HepG2 (cell line): ENCODE measurements around the gene FAHD1. TPM values are rescaled to one million over a fixed set of nuclear protein-coding genes. Genes with fewer than 3 reads are reported as not detected.
A peak's percentile ranks its signal among the peaks of the same experiment; 100 is the strongest.

ENCODE experiments used
- CREM ChIP-seq, 2 experiments: sonication (generic) in 1 of 2; formaldehyde crosslinking in 1 of 2; IDR thresholded peaks; 2 replicates each; pipeline versions ENCODE4 v1.4.0 to v1.6.1; 2016 to 2020; ENCODE audit warnings: antibody characterized with exemption in 1 of 2, mild to moderate bottlenecking in 1 of 2, missing genetic modification reagents in 1 of 2
- FOXA3 ChIP-seq: IDR thresholded peaks from 2 replicates; pipeline ENCODE4 v1.6.1; 2016; ENCODE audit warnings: missing genetic modification reagents, missing compliant biosample characterization
- GABPA ChIP-seq, 2 experiments: IDR thresholded peaks; 2 replicates each; pipeline ENCODE4 v1.6.1; 2011 to 2016; ENCODE audit warnings: low read depth in 2 of 2, low read length in 1 of 2, missing biosample characterization in 1 of 2, missing genetic modification characterization in 1 of 2
- GFI1 ChIP-seq: sonication (generic); formaldehyde crosslinking; IDR thresholded peaks from 2 replicates; pipeline ENCODE4 v1.5.0; 2020; ENCODE audit warnings: missing genetic modification reagents, mild to moderate bottlenecking, borderline replicate concordance
- KAT2B ChIP-seq: fragments of 150-350 bp; IDR thresholded peaks from 2 replicates; pipeline ENCODE4 v1.6.1; 2014; ENCODE audit warnings: low read depth, low read length, borderline replicate concordance
- KDM2A ChIP-seq: sonication (generic); formaldehyde crosslinking; IDR thresholded peaks from 2 replicates; pipeline ENCODE4 v1.4.0; 2020; ENCODE audit warnings: low read depth, missing genetic modification reagents, borderline replicate concordance
- KLF15 ChIP-seq: sonication (generic); formaldehyde crosslinking; IDR thresholded peaks from 2 replicates; pipeline ENCODE4 v1.8.1; 2023; ENCODE audit warnings: borderline replicate concordance, mild to moderate bottlenecking, inconsistent platforms, missing genetic modification reagents, mixed read lengths
- MED1 ChIP-seq: sonication (generic); formaldehyde crosslinking; IDR thresholded peaks from 2 replicates; pipeline ENCODE4 v1.4.0; 2020; ENCODE audit warnings: missing genetic modification reagents
- MED8 ChIP-seq: sonication (generic); formaldehyde crosslinking; IDR thresholded peaks from 2 replicates; pipeline ENCODE4 v1.8.1; 2023; ENCODE audit warnings: mild to moderate bottlenecking, missing genetic modification reagents; ENCODE audit not compliant: insufficient replicate concordance
- NCOA5 ChIP-seq: sonication (generic); formaldehyde crosslinking; IDR thresholded peaks from 2 replicates; pipeline ENCODE4 v1.4.0; 2020; ENCODE audit warnings: missing genetic modification reagents
- RORA ChIP-seq: sonication (generic); formaldehyde crosslinking; IDR thresholded peaks from 2 replicates; pipeline ENCODE4 v1.5.0; 2020; ENCODE audit warnings: mild to moderate bottlenecking, missing genetic modification reagents, moderate library complexity
- SAP130 ChIP-seq: IDR thresholded peaks from 2 replicates; pipeline ENCODE4 v1.6.1; 2016; ENCODE audit warnings: low read depth
- SKI ChIP-seq: fragments of 450-650 bp; IDR thresholded peaks from one replicate; pipeline ENCODE4 v1.6.1; 2018; ENCODE audit warnings: mild to moderate bottlenecking; ENCODE audit not compliant: partially characterized antibody
- SP5 ChIP-seq: IDR thresholded peaks from 2 replicates; pipeline ENCODE4 v1.6.1; 2016; ENCODE audit warnings: low read depth, borderline replicate concordance
- TEAD3 ChIP-seq: optimal IDR thresholded peaks from 2 replicates; pipeline ENCODE3; 2016; ENCODE audit warnings: borderline replicate concordance
- ZNF431 ChIP-seq: sonication (generic); formaldehyde crosslinking; IDR thresholded peaks from 2 replicates; pipeline ENCODE4 v1.9.0; 2022; ENCODE audit warnings: missing genetic modification reagents, low read depth, mild to moderate bottlenecking, borderline replicate concordance
- ZNF709 ChIP-seq: sonication (generic); formaldehyde crosslinking; IDR thresholded peaks from 2 replicates; pipeline ENCODE4 v1.5.0; 2020; ENCODE audit warnings: mild to moderate bottlenecking, missing genetic modification reagents
- ZNF776 ChIP-seq: sonication (generic); formaldehyde crosslinking; IDR thresholded peaks from 2 replicates; pipeline ENCODE4 v1.4.0; 2020; ENCODE audit warnings: mild to moderate bottlenecking, missing genetic modification reagents
- polyA plus RNA-seq, 8 experiments: library from polyadenylated mRNA; depleted of rRNA in 3 of 8; stranded (reverse) in 7 of 8; unstranded in 1 of 8; fragments of >200 nt; fragmentation: Illumina TruSeq in 4 of 8; extraction: Trizol in 4 of 8; gene quantifications; 2 replicates each; pipeline versions ENCODE4 v1.2.1 to v1.2.3, GENCODE V29; 2011 to 2016; ENCODE audit warnings: low read depth in 4 of 8, missing spikeins in 1 of 8, mixed read lengths in 1 of 8; ENCODE audit not compliant: insufficient read depth in 1 of 8
- total RNA-seq, 5 experiments: library from RNA; depleted of rRNA; stranded (reverse); fragments of >200 nt; fragmentation: Illumina TruSeq; extraction: Trizol; gene quantifications; 2 replicates each; pipeline ENCODE4 v1.2.3, GENCODE V29; 2016; ENCODE audit warnings: low read depth in 1 of 5
- TF ChIP-seq, protein P1 (sequence below): sonication (generic); formaldehyde crosslinking; IDR thresholded peaks from 2 replicates; pipeline ENCODE4 v1.9.0; 2021; ENCODE audit warnings: missing genetic modification reagents, mild to moderate bottlenecking, borderline replicate concordance
- TF ChIP-seq, protein P2 (sequence below): sonication (generic); formaldehyde crosslinking; IDR thresholded peaks from 2 replicates; pipeline ENCODE4 v1.4.0; 2020; ENCODE audit warnings: missing genetic modification reagents, low read depth, mild to moderate bottlenecking, borderline replicate concordance
- TF ChIP-seq, protein P3 (sequence below): IDR thresholded peaks from 2 replicates; pipeline ENCODE4 v1.6.1; 2016; ENCODE audit warnings: missing genetic modification reagents, missing compliant biosample characterization
- TF ChIP-seq, protein P4 (sequence below): sonication (generic); formaldehyde crosslinking; IDR thresholded peaks from 2 replicates; pipeline ENCODE4 v1.5.1; 2020; ENCODE audit warnings: missing genetic modification reagents, mild to moderate bottlenecking, borderline replicate concordance
- TF ChIP-seq, protein P5 (sequence below): IDR thresholded peaks from 2 replicates; pipeline ENCODE4 v1.6.1; 2016; ENCODE audit warnings: missing compliant biosample characterization, missing genetic modification reagents, borderline replicate concordance

The FAHD1 gene
- total and polyA plus RNA-seq, 2 of the 13 experiments (the other 11 are each of a cell fraction or from before 2014, with no cell fraction given) = 39.0 to 45.3 TPM

DNA sequence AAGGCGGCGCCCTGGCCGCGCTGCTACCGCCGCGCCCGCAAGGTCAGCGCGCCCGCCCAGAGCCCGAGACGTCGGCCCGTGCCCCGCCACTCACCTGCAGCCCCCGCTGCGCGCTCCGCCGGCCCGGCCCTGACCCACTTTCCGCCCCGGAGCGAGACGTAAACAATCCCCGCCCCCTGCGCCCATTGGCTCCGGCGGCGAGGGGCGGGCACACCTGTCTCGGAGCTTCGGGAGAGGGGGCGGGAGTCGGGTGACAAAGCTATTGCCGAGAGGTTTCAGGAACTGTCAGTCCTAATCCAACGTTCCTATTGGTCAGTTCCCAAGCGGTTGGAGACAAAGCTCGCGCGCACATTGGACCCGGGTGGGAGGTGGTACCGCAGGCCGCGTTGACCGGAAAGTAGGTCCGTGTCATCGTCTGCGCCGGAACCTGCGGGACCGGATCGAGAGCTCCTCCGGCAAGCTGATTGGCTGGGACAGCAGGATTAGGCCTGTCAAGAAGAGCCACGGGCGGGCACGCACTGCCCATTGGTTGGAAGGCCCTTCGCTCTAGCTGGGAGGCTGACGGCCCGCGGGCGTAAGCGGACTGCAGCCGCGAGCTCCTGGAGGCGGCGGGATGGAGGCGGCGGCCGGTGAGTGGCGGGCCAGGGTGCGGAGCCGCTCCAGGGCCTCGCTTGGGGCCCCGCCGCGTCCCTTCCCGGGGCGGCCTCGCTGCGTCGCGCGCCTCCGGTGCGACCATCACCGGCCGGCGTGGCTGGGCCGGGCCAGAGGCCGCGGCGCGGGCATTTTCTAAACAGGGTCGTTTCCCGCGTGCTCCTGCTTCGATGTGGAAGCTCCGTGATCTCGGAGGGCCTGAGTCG, 44.4 kb upstream of the FAHD1 start, which contains the start of the genes NUBP2 and SPSB3 (continued):
- TF ChIP-seq, protein P1, sequence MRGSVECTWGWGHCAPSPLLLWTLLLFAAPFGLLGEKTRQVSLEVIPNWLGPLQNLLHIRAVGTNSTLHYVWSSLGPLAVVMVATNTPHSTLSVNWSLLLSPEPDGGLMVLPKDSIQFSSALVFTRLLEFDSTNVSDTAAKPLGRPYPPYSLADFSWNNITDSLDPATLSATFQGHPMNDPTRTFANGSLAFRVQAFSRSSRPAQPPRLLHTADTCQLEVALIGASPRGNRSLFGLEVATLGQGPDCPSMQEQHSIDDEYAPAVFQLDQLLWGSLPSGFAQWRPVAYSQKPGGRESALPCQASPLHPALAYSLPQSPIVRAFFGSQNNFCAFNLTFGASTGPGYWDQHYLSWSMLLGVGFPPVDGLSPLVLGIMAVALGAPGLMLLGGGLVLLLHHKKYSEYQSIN = no peak
- TF ChIP-seq FOXA3 (CRISPR knock-in tag) (0 out of 2 replicates have a peak, but pooled peaks have one; percentile 41), MED1 (CRISPR knock-in tag) (peak; percentile 7; the same call in 1 of the 2 replicates), KAT2B (no peak), SAP130 (CRISPR knock-in tag) (peak; percentile 94), KDM2A (CRISPR knock-in tag) (peak; percentile 94), CREM (IDR thresholded peaks at IDR 0.05) (peak; percentile 98), CREM (CRISPR knock-in tag; IDR thresholded peaks at IDR 0.05) (peak; percentile 75), NCOA5 (no peak), GABPA (IDR thresholded peaks at IDR 0.05; ENCODE audit: low read depth, low read length) (peak; percentile 93), GABPA (CRISPR knock-in tag; IDR thresholded peaks at IDR 0.05; ENCODE audit: low read depth) (peak; percentile 98), KLF15 (CRISPR knock-in tag) (peak; percentile 45; the same call in 1 of the 2 replicates), TEAD3 (CRISPR knock-in tag) (peak; percentile 14), SKI (peak; percentile 85), RORA (CRISPR knock-in tag) (peak; percentile 29; the same call in 1 of the 2 replicates), MED8 (CRISPR knock-in tag) (no peak), SP5 (CRISPR knock-in tag) (peak; percentile 31; the same call in 1 of the 2 replicates), ZNF776 (CRISPR knock-in tag) (peak; percentile 24; the same call in 1 of the 2 replicates), GFI1 (peak; percentile 25; the same call in 1 of the 2 replicates), ZNF709 (CRISPR knock-in tag) (no peak), ZNF431 (CRISPR knock-in tag) (no peak)
- TF ChIP-seq, protein P2, sequence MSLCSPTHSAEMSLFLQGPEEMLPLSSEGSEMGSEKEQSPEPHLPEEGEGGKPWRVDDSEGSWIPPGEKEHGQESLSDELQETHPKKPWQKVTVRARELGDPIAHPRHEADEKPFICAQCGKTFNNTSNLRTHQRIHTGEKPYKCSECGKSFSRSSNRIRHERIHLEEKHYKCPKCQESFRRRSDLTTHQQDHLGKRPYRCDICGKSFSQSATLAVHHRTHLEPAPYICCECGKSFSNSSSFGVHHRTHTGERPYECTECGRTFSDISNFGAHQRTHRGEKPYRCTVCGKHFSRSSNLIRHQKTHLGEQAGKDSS (CRISPR knock-in tag) = no peak
- TF ChIP-seq, protein P3, sequence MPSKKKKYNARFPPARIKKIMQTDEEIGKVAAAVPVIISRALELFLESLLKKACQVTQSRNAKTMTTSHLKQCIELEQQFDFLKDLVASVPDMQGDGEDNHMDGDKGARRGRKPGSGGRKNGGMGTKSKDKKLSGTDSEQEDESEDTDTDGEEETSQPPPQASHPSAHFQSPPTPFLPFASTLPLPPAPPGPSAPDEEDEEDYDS (CRISPR knock-in tag) = peak; percentile 70; the same call in 1 of the 2 replicates
- TF ChIP-seq, protein P4, sequence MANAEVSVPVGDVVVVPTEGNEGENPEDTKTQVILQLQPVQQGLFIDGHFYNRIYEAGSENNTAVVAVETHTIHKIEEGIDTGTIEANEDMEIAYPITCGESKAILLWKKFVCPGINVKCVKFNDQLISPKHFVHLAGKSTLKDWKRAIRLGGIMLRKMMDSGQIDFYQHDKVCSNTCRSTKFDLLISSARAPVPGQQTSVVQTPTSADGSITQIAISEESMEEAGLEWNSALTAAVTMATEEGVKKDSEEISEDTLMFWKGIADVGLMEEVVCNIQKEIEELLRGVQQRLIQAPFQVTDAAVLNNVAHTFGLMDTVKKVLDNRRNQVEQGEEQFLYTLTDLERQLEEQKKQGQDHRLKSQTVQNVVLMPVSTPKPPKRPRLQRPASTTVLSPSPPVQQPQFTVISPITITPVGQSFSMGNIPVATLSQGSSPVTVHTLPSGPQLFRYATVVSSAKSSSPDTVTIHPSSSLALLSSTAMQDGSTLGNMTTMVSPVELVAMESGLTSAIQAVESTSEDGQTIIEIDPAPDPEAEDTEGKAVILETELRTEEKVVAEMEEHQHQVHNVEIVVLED (CRISPR knock-in tag) = peak; percentile 83
- TF ChIP-seq, protein P5, sequence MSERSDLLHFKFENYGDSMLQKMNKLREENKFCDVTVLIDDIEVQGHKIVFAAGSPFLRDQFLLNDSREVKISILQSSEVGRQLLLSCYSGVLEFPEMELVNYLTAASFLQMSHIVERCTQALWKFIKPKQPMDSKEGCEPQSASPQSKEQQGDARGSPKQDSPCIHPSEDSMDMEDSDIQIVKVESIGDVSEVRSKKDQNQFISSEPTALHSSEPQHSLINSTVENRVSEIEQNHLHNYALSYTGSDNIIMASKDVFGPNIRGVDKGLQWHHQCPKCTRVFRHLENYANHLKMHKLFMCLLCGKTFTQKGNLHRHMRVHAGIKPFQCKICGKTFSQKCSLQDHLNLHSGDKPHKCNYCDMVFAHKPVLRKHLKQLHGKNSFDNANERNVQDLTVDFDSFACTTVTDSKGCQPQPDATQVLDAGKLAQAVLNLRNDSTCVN (CRISPR knock-in tag) = no peak
